IMR-90 (cell line): ENCODE data around the gene ENPP6. TPM values are rescaled to one million over a fixed set of nuclear protein-coding genes. Genes with fewer than 3 reads are reported as not detected.

Experiments used
- ATAC-seq: fragments of 200-7000 bp; cut with Tn5 transposase; 2 replicates; pipeline ENCODE4 v1.9.1; 2020; ENCODE audit warnings: low read depth, mild to moderate bottlenecking, moderate library complexity
- BruUV-seq: library from RNA; stranded (reverse); fragments of 400-500 nt; replicated peaks from 2 replicates; lab custom pipeline; 2021; lab: Mats Ljungman, UMichigan
- CTCF ChIA-PET: fragments of 300-600 bp; formaldehyde crosslinking; extraction: SDS; loops from one replicate; lab custom pipeline; 2021; ENCODE audit warnings: antibody characterized with exemption; lab: Yijun Ruan, JAX
- POLR2A ChIA-PET: fragments of 300-600 bp; sonication (Branson Sonifier 250); formaldehyde crosslinking; loops from one replicate; lab custom pipeline; 2022; ENCODE audit warnings: antibody characterized with exemption; ENCODE audit not compliant: unreplicated experiment; lab: Charles Lee
- DNase-seq: peaks from one replicate; pipeline ENCODE4 v3.0.0; 2013
- H2AFZ ChIP-seq: replicated peaks from 2 replicates; pipeline ENCODE3; 2013; ENCODE audit warnings: low read length, mild to moderate bottlenecking; ENCODE audit not compliant: poor library complexity
- H2AK5ac ChIP-seq: 2 replicates; pipeline ENCODE4 v1.6.1; 2013; ENCODE audit warnings: low read depth, low read length, inconsistent platforms
- H2AK9ac ChIP-seq: replicated peaks from 2 replicates; pipeline ENCODE3; 2013; ENCODE audit warnings: mild to moderate bottlenecking, low read depth, low read length, moderate library complexity; ENCODE audit not compliant: poor library complexity
- H2BK120ac ChIP-seq: 2 replicates; pipeline ENCODE4 v1.6.1; 2013; ENCODE audit warnings: low read depth, low read length, inconsistent platforms
- H2BK15ac ChIP-seq: 3 replicates; pipeline ENCODE4 v1.6.1; 2013; ENCODE audit warnings: low read depth, low read length, inconsistent platforms
- H2BK20ac ChIP-seq: 2 replicates; pipeline ENCODE4 v1.6.1; 2013; ENCODE audit warnings: low read depth, mild to moderate bottlenecking, inconsistent platforms, low read length, moderate library complexity
- H2BK5ac ChIP-seq: 2 replicates; pipeline ENCODE4 v1.6.1; 2013; ENCODE audit warnings: mild to moderate bottlenecking, low read depth, low read length, inconsistent platforms; ENCODE audit not compliant: poor library complexity, severe bottlenecking
- H3K14ac ChIP-seq: replicated peaks from 2 replicates; pipeline ENCODE4 v1.6.1; 2013; ENCODE audit warnings: low read depth, low read length, inconsistent platforms
- H3K18ac ChIP-seq: 2 replicates; pipeline ENCODE4 v1.6.1; 2013; ENCODE audit warnings: low read depth, low read length, control low read depth
- H3K23ac ChIP-seq: 2 replicates; pipeline ENCODE4 v1.6.1; 2013; ENCODE audit warnings: low read depth, low read length, inconsistent platforms
- H3K27ac ChIP-seq: 2 replicates; pipeline ENCODE4 v1.5.1; 2013; ENCODE audit warnings: mild to moderate bottlenecking, control low read depth, low read length; ENCODE audit not compliant: insufficient read depth
- H3K27me3 ChIP-seq: 2 replicates; pipeline ENCODE4 v1.6.1; 2013; ENCODE audit warnings: low read length; ENCODE audit not compliant: control insufficient read depth, insufficient read depth
- H3K36me3 ChIP-seq: 2 replicates; pipeline ENCODE4 v1.6.1; 2013; ENCODE audit warnings: low read length, mixed read lengths; ENCODE audit not compliant: control insufficient read depth, insufficient read depth
- H3K4ac ChIP-seq: 2 replicates; pipeline ENCODE4 v1.6.1; 2013; ENCODE audit warnings: low read depth, low read length, inconsistent platforms
- H3K4me1 ChIP-seq: 2 replicates; pipeline ENCODE4 v1.6.1; 2013; ENCODE audit warnings: low read length, mixed read lengths; ENCODE audit not compliant: control insufficient read depth, insufficient read depth
- H3K4me2 ChIP-seq: 2 replicates; pipeline ENCODE4 v1.6.1; 2013; ENCODE audit warnings: low read depth, mild to moderate bottlenecking, control low read depth, low read length, moderate library complexity
- H3K4me3 ChIP-seq: 2 replicates; pipeline ENCODE4 v1.5.1; 2013; ENCODE audit warnings: low read depth, mild to moderate bottlenecking, control low read depth, low read length, moderate library complexity; ENCODE audit not compliant: insufficient read depth
- H3K56ac ChIP-seq: 2 replicates; pipeline ENCODE4 v1.6.1; 2013; ENCODE audit warnings: low read length, inconsistent platforms; ENCODE audit not compliant: insufficient read depth; ENCODE audit errors: extremely low read depth
- H3K79me1 ChIP-seq, 2 experiments: 2 replicates each; pipeline ENCODE4 v1.6.1; 2013; ENCODE audit warnings: low read length in 2 of 2, inconsistent platforms in 1 of 2, low read depth in 1 of 2
- H3K9ac ChIP-seq: 2 replicates; pipeline ENCODE4 v1.6.1; 2013; ENCODE audit warnings: low read depth, low read length, control low read depth
- H3K9me1 ChIP-seq: 2 replicates; pipeline ENCODE4 v1.6.1; 2013; ENCODE audit warnings: low read length, inconsistent platforms; ENCODE audit not compliant: insufficient read depth
- H3K9me3 ChIP-seq: 2 replicates; pipeline ENCODE4 v1.6.1; 2013; ENCODE audit warnings: low read length; ENCODE audit not compliant: control insufficient read depth, insufficient read depth
- H4K20me1 ChIP-seq: 2 replicates; pipeline ENCODE4 v1.6.1; 2013; ENCODE audit warnings: low read length, inconsistent platforms; ENCODE audit not compliant: insufficient read depth
- H4K5ac ChIP-seq: 2 replicates; pipeline ENCODE4 v1.6.1; 2013; ENCODE audit warnings: mild to moderate bottlenecking, low read depth, low read length, control low read depth
- H4K8ac ChIP-seq, 2 experiments: 2 replicates each; pipeline ENCODE4 v1.6.1; 2013; ENCODE audit warnings: low read depth in 2 of 2, low read length in 2 of 2, control low read depth in 1 of 2, inconsistent platforms in 1 of 2
- H4K91ac ChIP-seq: 2 replicates; pipeline ENCODE4 v1.6.1; 2013; ENCODE audit warnings: low read depth, low read length, inconsistent platforms; ENCODE audit not compliant: insufficient read depth
- FOS ChIP-seq: fragments of 150-350 bp; IDR thresholded peaks from 2 replicates; pipeline ENCODE4 v1.6.1; 2016; ENCODE audit warnings: low read depth, low read length
- MAFK ChIP-seq: IDR thresholded peaks from 2 replicates; pipeline ENCODE4 v1.6.1; 2012; ENCODE audit warnings: low read depth, low read length, improper control_type of control experiment
- NFE2L2 ChIP-seq: fragments of 150-350 bp; IDR thresholded peaks from 2 replicates; pipeline ENCODE4 v1.6.1; 2016; ENCODE audit warnings: low read depth, mild to moderate bottlenecking, low read length
- RAD21 ChIP-seq: IDR thresholded peaks from 2 replicates; pipeline ENCODE4 v1.6.1; 2012; ENCODE audit warnings: low read length, improper control_type of control experiment
- SMC3 ChIP-seq: fragments of 150-350 bp; IDR thresholded peaks from 2 replicates; pipeline ENCODE4 v1.6.1; 2016; ENCODE audit warnings: low read depth, mild to moderate bottlenecking, antibody characterized with exemption, low read length, moderate library complexity
- WGBS, 2 experiments: methylation state at CpG; one replicate each; pipeline versions ENCODE4 v1.1.5 to v1.1.7; 2013; ENCODE audit warnings: missing lambda C conversion rate in 2 of 2; ENCODE audit not compliant: insufficient read length in 1 of 2; ENCODE audit errors: extremely low coverage in 2 of 2; 5-methylcytosine and 5-hydroxymethylcytosine counted together
- dilution Hi-C: fragments of 300-500 bp; cut with HindIII; formaldehyde crosslinking; loops from one replicate; pipeline ENCODE4 v1.14.3; 2018; ENCODE audit warnings: low sequenced_read_pairs; ENCODE audit not compliant: unreplicated experiment
- in situ Hi-C: fragments of 300-500 bp; cut with MboI; formaldehyde crosslinking; loops from 3 replicates; pipeline ENCODE4 v1.14.3; 2019; ENCODE audit warnings: low sequenced_read_pairs, inconsistent platforms, mixed read lengths
- intact Hi-C: fragments of 100-400 bp; cut with micrococcal nuclease; formaldehyde crosslinking; loops from 2 replicates; pipeline ENCODE4 v1.10.0; 2022
- polyA plus RNA-seq, 3 experiments: library from polyadenylated mRNA; depleted of rRNA; stranded (reverse); fragments of >200 nt; gene quantifications; 2 replicates each; pipeline ENCODE4 v1.2.3, GENCODE V29; 2012; ENCODE audit warnings: low replicate concordance in 1 of 3
- total RNA-seq: library from RNA; depleted of rRNA; stranded (reverse); fragments of >200 nt; gene quantifications from 2 replicates; pipeline ENCODE4 v1.2.3, GENCODE V29; 2012

Gene ENPP6
- total and polyA plus RNA-seq, 2 of the 4 experiments (the other 2 are of a cell fraction) = not detected

- H3K27ac ChIP-seq = no peak overlapping the region
- no peak overlapping the region for H3K14ac ChIP-seq
- no peak overlapping the region for H3K56ac ChIP-seq
- no peak overlapping the region for H2AK9ac ChIP-seq
- no peaks in the 10 kb centered on the region for H3K4me1 ChIP-seq
- H3K4me2 ChIP-seq = no peak overlapping the region
- intact Hi-C loops (no loop called here), dilution Hi-C loops (no loop called here), in situ Hi-C loops (no loop called here)
- no peak overlapping the region for H3K18ac ChIP-seq
- no peak overlapping the region for H2BK120ac ChIP-seq
- peaks cover 4% of the 10 kb centered on the region; the same call in 1 of the 2 replicates for H3K27me3 ChIP-seq
- no peak overlapping the region for H4K5ac ChIP-seq
- H4K8ac ChIP-seq = no peak overlapping the region
- no TSS peak for BruUV-seq
- H3K9me3 ChIP-seq = no peaks in the 10 kb centered on the region
- H3K36me3 ChIP-seq = no peaks in the 10 kb centered on the region
- no peak for TF ChIP-seq RAD21
- TF ChIP-seq MAFK = no peak
- no peak for TF ChIP-seq FOS
- no peak for TF ChIP-seq NFE2L2
- TF ChIP-seq SMC3 = no peak
- H4K91ac ChIP-seq = no peak overlapping the region
- no peak overlapping the region for H2AFZ ChIP-seq
- H3K9me1 ChIP-seq = no peaks in the 10 kb centered on the region
- ChIA-PET POLR2A (no interaction called here), CTCF (interaction anchor here (0.6 kb wide), 1 partner anchor 57 kb away, joined by 3 read pairs; no protein-coding TSS in a partner anchor)
- H3K4me3 ChIP-seq = no peak overlapping the region
- no peak overlapping the region for H3K23ac ChIP-seq
- no peaks in the 10 kb centered on the region for H4K20me1 ChIP-seq
- H2BK5ac ChIP-seq = no peak overlapping the region
- H2BK20ac ChIP-seq = no peak overlapping the region
- no peaks in the 10 kb centered on the region for H3K79me1 ChIP-seq
- 40% methylated on average over 1 of the region's 11 CpGs; no CpG with 5 or more reads in 1 of the 2 experiments for WGBS, 2 experiments
- no peak for ATAC-seq
- no peak overlapping the region for H3K9ac ChIP-seq
- H2AK5ac ChIP-seq = no peak overlapping the region
- H3K4ac ChIP-seq = no peak overlapping the region
- no peak overlapping the region for H2BK15ac ChIP-seq
- no peak for DNase-seq
Observed at GRCh38 chr4:184117662-184118199, 99.9 kb downstream of the ENPP6 start.
